ENCODE results near the gene ARIH1.
"Not testable (repeated sequence)": the region's sequence is repeated elsewhere in the genome, so short reads cannot be mapped to it uniquely, and the experiment has no call there.

Gene ARIH1

DNA sequence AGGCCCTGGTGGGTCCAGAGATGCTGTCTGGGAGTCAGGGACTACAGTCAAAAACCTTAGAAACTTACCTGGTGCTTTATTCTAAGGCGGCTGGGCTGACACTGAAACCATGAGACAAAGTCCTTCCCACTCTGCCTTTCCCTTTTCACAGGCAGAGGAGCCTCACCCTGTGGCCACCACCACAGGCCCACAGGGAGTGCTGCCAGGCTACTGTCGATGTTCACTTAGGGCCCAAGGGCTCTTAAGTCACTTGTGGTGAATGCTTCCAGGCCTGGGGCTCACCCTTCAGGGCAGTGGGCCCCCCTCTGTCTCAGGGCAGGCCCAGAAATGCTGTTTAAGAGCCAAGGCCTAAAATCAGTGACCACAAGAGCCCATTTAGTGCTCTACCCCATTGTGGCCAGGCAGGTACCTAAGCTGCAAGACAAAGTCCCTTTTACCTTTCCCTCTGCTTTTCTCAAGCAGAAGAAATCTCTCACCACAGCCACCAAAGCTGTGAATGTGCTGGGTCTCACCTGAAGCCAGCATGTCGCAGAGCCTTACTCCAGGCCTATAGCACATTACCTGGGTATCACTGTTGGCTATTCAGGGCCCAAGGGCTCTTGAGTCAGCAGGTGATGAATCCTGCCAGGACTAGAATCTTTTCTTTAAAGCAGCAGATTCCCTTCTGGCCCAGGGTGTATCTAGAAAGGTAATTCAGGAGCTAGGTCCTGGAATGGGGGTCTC lies 140.8 kb downstream of the ARIH1 start:
- DNase-seq: no peak

DNA sequence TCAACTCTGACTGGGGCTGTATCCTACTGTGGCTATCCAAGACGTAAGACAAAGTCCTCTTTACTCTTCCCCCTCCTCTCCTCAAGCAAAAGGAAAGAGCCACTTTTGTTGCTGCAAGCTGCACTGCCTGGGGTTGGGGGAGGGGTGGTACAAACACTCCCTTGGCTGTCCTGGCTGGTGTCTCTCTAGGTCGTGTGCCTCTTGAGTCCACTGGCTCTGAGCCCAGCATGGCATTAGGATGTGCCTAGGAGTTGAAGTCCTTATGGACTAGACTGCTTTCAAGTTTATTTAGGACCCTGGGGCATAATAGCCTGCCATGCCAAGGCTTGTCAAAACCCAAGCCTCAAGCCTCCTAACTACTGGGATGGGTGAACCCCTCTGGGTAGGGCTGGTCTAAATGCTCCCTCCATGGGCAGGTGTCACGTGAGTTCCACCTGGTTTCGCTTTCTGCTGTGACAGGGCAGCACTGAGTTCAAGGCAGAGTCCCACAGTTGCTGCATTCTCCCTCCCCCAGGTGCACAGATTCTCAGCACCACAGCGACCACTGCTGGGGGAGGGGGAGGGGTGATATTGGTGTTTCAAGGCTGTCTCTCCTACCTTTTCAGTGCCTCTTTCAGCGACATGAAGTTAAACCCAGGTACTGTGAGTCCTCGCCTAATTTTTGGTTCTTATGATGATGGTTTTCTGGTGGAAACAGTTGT lies 141.6 kb downstream of the ARIH1 start:
- DNase-seq: not testable (repeated sequence)

DNA sequence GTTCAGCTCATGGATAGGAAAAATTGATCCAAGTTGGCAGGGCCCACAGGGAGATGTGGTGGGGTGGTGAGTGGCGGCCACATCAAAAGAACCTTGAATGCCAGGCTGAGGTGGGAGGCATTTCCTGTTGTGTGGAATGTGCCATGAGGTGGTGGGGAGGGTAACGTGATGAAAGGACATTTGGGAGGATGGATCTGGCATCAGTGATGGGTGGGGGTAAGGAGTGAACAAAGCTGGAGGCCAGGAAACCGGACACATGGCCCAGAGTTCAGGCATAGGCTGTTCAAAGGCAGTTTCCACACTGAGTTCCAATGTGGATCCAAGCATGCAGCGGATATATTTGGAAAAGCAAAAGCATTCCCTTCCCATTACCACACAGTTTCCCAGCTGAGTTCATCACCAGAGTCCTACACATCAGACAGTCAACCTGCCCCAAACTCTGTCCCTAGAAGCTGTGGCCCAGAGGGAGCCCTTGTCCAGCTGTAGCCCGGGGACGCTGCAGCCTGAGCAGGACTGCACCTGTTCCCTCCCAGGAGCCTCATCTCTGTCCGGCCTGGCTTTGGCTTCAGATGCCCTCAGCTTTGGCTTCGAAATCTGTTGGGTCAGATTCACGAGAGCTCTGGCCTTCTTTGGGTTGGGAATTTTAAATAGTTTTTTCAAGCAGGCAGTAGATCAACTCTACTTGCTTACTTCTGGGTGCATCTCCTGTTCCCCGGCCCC lies 142.5 kb downstream of the ARIH1 start:
- DNase-seq: no peak

DNA sequence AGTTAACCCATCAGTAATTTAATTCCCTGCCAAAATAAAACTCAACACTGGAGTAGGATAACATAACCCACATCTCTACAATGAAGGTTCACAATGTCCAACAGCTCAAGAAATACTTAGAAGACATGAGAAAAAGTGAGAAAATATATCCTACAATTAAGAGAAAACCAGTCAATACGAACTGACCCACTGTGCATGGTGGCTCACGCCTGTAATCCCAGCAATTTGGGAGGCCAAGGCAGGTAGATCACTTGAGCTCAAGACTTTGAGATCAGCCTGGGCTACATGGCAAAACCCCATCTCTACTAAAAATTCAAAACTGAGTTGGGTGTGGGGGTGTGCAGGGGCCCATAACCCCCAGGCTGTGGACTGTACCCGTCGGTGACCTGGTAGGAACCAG lies 149.7 kb downstream of the ARIH1 start:
- not testable (repeated sequence) for DNase-seq

DNA sequence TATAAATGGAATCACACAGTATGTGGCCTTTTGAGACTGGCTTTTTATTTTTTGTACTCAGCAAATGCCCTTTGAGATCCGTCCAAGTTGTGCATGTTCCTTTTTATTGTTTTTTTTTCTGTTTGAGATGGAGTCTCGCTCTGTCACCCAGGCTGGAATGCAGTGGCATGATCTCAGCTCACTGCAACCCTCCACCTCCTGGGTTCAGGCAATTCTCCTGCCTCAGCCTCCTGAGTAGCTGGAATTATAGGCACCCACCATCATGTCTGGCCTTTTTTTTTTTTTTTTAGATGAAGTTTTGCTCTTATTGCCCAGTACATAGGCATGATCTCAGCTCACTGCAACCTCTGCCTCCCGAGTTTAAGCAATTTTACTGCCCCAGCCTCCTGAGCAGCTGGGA lies 152.0 kb downstream of the ARIH1 start:
- DNase-seq: not testable (repeated sequence)

DNA sequence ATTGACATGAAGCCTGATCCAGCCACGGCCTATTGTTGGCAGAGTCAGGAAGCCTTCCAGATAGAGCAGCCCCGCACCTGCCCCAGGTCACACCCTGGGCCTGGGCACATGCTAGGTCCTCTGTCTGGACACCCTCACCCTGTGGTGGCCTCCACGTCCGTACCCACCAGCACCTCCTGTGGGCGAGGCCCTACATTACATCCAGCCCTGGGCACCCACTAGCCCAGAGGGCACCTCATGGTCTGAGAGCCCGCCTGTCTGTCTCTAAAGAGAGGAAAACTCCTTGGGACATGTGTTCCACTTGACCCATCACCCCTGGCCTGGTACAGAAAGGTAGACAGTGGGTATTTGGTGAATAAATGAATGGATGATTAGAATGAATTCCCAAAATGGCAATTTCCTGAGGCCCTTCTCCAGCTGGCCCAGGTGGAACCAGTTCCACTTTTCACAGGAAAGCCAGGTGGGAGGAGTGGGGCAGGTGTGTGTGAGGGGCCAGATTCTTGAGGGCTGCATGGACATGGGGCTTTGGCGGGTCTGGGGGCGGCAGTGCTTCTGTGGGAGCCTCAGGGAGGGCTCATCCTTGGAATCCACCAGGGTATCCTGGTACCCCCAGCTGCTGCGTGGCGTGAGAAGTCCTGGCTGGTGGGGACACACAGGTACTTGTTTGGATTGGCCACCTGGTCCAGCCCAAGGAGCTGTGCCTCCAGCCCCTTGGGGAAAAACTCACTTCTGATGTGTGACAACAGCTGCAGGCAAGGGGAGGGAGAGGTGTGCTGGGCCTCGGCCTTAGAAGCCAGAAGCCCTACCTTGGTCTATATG lies 154.3 kb downstream of the ARIH1 start:
- not testable (repeated sequence) for DNase-seq

DNA sequence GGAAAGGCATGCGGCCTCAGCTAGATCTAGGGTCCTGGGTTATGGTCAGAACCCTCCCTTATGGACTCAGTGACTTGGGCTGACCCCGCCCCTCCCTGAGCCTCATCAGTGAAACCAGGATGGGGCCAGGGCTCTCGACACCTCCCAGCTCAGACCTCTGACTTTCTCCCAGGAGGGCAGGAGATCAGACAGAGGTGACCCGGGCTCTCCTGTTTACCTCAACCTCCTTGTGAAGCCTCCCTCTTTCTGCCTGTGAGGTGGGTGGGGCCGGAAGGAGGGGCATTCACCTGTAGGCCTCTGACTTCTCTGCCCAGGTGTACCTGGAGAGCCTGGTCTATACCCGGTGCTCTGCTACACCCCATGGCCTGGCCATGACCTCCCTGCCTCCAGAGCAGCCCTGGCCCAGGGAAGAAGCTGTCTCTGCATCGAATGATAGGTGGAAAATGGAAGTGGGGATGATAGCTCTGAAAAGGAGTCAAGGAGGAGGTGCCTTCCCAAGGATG lies 155.0 kb downstream of the ARIH1 start:
- not testable (repeated sequence) for DNase-seq

DNA sequence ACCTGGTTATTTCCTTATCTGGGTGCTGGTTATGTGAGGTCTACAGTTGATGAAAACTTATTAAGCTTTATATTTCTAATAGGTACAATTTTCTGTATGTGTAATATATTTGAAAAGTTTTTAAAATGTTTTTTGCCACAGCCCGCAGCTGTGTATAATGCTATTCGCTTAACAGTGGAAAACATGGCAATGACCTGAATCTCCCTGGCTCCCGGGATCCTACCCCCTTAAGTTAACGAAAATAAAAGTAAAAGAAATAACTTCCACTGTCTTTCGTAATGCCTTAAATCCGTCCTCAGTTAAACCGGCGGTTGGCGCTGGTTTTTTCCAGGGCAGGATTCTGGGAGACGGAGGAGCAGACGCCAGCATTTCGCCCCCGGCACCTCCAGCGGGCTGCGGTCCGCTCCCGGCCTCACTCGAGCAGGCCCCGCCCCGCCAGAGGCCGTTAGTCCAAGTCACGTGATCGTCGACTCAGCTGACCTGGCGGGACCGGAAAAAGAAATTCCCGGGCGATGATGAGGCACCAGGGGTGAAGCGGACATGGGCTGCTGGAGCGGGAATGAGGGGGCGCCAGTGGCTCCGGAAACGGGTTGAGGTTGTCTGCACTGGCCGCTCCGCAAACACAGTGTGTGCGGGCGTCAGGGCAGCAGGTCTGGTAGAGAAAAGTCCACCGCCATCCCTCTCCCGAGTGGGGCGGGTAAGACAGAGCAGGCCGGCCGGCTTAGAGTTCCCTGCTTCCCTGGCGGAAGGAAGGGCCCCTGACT lies 162.6 kb downstream of the ARIH1 start:
- peak; percentile 39 for DNase-seq

DNA sequence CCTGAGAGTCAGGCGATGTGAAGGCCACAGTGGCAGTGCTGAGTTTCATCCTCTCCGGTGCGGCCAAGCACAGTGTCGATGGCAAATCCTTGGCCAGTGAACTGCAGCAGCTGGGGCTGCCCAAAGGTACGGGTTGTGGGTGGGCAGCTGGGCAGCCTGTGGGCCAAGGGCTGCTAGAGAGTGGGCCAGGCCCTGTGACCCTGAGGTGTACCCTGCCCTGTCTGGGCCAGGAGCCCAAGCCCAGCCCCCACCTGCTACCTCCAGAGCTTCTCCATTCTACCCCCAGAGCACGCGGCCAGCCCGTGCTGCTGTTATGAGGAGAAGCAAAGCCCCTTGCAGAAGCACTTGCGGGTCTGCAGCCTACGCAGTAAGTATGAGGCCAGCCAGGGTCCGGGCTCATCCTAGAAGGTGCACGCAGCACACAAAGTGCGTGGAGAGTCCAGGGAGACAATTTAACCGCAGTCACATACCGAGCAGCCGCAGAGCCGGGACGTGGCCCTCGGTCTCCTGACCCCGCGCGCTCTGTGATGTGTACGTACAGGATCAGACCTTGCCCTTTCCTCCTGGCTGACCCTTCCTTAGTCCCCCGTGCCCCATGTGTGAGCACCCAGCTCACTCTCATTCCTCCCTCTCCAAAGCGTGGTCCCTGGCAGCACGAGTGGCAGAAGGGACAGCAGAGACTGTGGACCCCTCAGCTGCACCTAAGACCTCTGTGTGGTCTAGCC lies 165.8 kb downstream of the ARIH1 start:
- DNase-seq: not testable (repeated sequence)

DNA sequence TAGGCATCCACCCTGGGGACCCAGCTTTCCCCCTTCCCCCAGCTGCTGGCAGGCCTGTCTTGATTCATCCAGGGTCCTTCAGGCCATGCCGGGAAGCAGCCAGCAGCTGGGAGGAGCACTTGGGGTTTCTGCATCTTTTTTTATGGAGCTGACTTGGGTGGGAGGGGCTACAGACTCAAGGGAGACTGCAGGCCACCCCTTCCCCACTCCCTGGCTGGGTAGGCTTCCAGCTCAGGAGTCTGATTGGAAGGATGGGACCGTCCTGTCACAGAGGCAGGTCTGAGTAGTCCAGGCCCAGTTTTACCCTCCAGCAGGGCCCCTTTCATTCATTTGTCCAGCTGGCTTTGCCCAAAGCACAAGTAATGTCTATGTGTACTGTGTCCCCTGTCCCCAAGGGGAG lies 168.1 kb downstream of the ARIH1 start:
- not testable (repeated sequence) for DNase-seq

DNA sequence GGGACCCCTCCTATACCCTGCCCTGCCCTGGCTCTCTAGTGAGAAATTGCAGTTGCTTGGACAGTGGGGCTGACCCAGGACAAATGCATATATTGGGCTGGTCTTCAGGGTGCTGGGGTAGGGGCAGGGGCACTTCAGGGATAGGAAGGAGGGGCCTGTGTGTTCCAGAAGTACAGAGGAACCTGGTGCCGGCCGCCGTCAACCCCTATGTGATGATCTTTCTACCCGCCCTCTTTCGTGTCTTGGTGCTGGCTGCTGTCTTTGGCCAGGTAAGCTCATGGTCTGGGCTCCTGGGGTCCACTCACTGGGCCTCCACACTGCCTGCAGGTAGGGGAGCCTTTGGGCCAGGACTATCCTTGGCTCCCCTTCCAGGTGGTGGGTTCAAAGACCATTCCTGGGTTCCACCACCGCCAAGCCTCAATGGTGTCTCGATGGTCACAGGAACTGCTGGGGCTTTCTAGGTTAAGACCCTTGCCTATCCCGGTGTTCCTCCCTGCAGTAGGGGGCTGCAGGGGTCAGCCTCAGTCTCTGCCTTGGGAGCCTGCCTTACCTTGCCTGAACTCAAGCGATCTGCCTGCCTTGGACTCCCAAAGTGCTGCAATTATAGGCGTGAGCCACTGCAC lies 174.6 kb downstream of the ARIH1 start:
- not testable (repeated sequence) for DNase-seq

Data from activated CD4-positive, alpha-beta T cell treated with anti-CD3 and anti-CD28 coated beads, Interleukin-2, amount 50 U/mL, for 1 hour (primary cell).